ENCODE results near the gene ZNF839. TPM values are rescaled to one million over a fixed set of nuclear protein-coding genes. Genes with fewer than 3 reads are reported as not detected.

The ZNF839 gene
- total and polyA plus RNA-seq, 2 experiments from 2014 or later, result 7.9 to 10.0 TPM

DNA sequence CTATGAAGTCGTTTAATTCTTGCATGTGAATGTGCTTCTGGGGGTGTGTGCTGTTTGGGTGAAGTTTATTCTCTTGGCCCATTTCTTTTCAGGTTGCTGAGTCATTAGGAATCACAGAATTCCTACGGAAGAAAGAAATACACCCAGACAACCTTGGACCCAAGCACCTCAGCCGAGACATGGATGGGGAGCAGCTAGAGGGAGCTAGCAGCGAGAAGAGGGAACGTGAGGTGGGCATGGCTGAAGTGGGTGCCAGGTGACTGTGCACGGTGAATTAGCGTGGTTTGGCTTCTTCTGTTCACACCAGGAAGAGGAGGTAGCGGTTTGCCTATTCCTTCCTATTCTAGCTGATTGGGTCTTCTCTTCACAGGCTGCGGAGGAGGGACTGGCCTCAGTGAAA, 19.2 kb downstream of the ZNF839 start:
- Histone ChIP-seq H3K36me3 (ENCODE audit: insufficient read depth) (no peaks in the 10 kb centered on the region), H3K27me3 (ENCODE audit: insufficient read depth) (no peaks in the 10 kb centered on the region), H3K4me1 (ENCODE audit: insufficient read depth) (no peaks in the 10 kb centered on the region), H3K9me2 (ENCODE audit: insufficient read depth) (no peaks in the 10 kb centered on the region), H3K4me3 (no peak overlapping the region), H3K27ac (ENCODE audit: low read depth) (no peak overlapping the region; the same call in 1 of the 2 replicates), H4K20me1 (replicated peaks; ENCODE audit: insufficient read depth) (no peaks in the 10 kb centered on the region), H2AFZ (no peak overlapping the region), H3K4me2 (no peak overlapping the region), H3F3A (replicated peaks; ENCODE audit: low read depth) (no peaks in the 10 kb centered on the region), H3K79me2 (replicated peaks; ENCODE audit: insufficient read depth) (no peaks in the 10 kb centered on the region)
- ATAC-seq (peak; percentile 69), DNase-seq (ENCODE audit: low spot score) (peak; percentile 30)
- H3K9me3 Mint-ChIP-seq, result no peaks in the 10 kb centered on the region
- no peak overlapping the region for H3K4me3 Mint-ChIP-seq
- H3K4me1 Mint-ChIP-seq, result peaks cover 5% of the 10 kb centered on the region
- TF ChIP-seq, protein P1, sequence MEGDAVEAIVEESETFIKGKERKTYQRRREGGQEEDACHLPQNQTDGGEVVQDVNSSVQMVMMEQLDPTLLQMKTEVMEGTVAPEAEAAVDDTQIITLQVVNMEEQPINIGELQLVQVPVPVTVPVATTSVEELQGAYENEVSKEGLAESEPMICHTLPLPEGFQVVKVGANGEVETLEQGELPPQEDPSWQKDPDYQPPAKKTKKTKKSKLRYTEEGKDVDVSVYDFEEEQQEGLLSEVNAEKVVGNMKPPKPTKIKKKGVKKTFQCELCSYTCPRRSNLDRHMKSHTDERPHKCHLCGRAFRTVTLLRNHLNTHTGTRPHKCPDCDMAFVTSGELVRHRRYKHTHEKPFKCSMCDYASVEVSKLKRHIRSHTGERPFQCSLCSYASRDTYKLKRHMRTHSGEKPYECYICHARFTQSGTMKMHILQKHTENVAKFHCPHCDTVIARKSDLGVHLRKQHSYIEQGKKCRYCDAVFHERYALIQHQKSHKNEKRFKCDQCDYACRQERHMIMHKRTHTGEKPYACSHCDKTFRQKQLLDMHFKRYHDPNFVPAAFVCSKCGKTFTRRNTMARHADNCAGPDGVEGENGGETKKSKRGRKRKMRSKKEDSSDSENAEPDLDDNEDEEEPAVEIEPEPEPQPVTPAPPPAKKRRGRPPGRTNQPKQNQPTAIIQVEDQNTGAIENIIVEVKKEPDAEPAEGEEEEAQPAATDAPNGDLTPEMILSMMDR (conservative IDR thresholded peaks at IDR 0.05; ENCODE audit: low read depth in 2 of 2), result peak in 1 of 2 experiments; percentile 65; a peak in 3 of 4 replicates
- no peak for TF ChIP-seq EZH2phosphoT487 (IDR thresholded peaks at IDR 0.05; ENCODE audit: unreplicated experiment)
- peaks cover 39% of the 10 kb centered on the region for H3K36me3 Mint-ChIP-seq (ENCODE audit: low read depth)
- H3K27me3 Mint-ChIP-seq (ENCODE audit: insufficient read depth, low read depth, poor library complexity), result peaks cover 5% of the 10 kb centered on the region
- peak overlapping the region; percentile 83 for H3K27ac Mint-ChIP-seq

DNA sequence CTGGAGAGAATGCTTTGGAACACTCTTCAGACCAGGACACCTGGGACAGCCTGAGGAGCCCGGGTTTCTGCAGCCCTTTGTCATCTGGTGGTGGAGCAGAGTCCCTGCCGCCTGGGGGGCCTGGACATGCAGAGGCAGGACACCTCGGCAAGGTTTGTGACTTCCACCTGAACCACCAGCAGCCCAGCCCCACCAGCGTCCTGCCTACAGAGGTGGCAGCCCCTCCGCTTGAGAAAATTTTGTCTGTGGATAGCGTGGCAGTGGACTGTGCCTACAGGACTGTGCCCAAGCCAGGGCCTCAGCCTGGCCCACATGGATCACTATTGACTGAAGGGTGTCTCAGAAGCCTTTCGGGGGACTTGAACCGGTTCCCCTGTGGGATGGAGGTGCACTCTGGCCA, 22.0 kb downstream of the ZNF839 start:
- ATAC-seq (no peak), DNase-seq (ENCODE audit: low spot score) (no peak)
- no peaks in the 10 kb centered on the region for H3F3A ChIP-seq (replicated peaks; ENCODE audit: low read depth)
- H3K4me3 Mint-ChIP-seq, result no peak overlapping the region
- no peaks in the 10 kb centered on the region for H3K9me3 Mint-ChIP-seq
- H3K4me3 ChIP-seq, result no peak overlapping the region
- no peaks in the 10 kb centered on the region for H3K9me2 ChIP-seq (ENCODE audit: insufficient read depth)
- H4K20me1 ChIP-seq (replicated peaks; ENCODE audit: insufficient read depth), result no peaks in the 10 kb centered on the region
- peaks cover 5% of the 10 kb centered on the region for H3K27me3 Mint-ChIP-seq (ENCODE audit: insufficient read depth, low read depth, poor library complexity)
- H3K4me2 ChIP-seq, result no peak overlapping the region
- H3K4me1 Mint-ChIP-seq, result peaks cover 5% of the 10 kb centered on the region
- no peaks in the 10 kb centered on the region for H3K4me1 ChIP-seq (ENCODE audit: insufficient read depth)
- no peaks in the 10 kb centered on the region for H3K79me2 ChIP-seq (replicated peaks; ENCODE audit: insufficient read depth)
- peaks cover 41% of the 10 kb centered on the region for H3K36me3 Mint-ChIP-seq (ENCODE audit: low read depth)
- no peaks in the 10 kb centered on the region for H3K27me3 ChIP-seq (ENCODE audit: insufficient read depth)
- H3K27ac Mint-ChIP-seq, result no peak overlapping the region
- TF ChIP-seq, protein P2, sequence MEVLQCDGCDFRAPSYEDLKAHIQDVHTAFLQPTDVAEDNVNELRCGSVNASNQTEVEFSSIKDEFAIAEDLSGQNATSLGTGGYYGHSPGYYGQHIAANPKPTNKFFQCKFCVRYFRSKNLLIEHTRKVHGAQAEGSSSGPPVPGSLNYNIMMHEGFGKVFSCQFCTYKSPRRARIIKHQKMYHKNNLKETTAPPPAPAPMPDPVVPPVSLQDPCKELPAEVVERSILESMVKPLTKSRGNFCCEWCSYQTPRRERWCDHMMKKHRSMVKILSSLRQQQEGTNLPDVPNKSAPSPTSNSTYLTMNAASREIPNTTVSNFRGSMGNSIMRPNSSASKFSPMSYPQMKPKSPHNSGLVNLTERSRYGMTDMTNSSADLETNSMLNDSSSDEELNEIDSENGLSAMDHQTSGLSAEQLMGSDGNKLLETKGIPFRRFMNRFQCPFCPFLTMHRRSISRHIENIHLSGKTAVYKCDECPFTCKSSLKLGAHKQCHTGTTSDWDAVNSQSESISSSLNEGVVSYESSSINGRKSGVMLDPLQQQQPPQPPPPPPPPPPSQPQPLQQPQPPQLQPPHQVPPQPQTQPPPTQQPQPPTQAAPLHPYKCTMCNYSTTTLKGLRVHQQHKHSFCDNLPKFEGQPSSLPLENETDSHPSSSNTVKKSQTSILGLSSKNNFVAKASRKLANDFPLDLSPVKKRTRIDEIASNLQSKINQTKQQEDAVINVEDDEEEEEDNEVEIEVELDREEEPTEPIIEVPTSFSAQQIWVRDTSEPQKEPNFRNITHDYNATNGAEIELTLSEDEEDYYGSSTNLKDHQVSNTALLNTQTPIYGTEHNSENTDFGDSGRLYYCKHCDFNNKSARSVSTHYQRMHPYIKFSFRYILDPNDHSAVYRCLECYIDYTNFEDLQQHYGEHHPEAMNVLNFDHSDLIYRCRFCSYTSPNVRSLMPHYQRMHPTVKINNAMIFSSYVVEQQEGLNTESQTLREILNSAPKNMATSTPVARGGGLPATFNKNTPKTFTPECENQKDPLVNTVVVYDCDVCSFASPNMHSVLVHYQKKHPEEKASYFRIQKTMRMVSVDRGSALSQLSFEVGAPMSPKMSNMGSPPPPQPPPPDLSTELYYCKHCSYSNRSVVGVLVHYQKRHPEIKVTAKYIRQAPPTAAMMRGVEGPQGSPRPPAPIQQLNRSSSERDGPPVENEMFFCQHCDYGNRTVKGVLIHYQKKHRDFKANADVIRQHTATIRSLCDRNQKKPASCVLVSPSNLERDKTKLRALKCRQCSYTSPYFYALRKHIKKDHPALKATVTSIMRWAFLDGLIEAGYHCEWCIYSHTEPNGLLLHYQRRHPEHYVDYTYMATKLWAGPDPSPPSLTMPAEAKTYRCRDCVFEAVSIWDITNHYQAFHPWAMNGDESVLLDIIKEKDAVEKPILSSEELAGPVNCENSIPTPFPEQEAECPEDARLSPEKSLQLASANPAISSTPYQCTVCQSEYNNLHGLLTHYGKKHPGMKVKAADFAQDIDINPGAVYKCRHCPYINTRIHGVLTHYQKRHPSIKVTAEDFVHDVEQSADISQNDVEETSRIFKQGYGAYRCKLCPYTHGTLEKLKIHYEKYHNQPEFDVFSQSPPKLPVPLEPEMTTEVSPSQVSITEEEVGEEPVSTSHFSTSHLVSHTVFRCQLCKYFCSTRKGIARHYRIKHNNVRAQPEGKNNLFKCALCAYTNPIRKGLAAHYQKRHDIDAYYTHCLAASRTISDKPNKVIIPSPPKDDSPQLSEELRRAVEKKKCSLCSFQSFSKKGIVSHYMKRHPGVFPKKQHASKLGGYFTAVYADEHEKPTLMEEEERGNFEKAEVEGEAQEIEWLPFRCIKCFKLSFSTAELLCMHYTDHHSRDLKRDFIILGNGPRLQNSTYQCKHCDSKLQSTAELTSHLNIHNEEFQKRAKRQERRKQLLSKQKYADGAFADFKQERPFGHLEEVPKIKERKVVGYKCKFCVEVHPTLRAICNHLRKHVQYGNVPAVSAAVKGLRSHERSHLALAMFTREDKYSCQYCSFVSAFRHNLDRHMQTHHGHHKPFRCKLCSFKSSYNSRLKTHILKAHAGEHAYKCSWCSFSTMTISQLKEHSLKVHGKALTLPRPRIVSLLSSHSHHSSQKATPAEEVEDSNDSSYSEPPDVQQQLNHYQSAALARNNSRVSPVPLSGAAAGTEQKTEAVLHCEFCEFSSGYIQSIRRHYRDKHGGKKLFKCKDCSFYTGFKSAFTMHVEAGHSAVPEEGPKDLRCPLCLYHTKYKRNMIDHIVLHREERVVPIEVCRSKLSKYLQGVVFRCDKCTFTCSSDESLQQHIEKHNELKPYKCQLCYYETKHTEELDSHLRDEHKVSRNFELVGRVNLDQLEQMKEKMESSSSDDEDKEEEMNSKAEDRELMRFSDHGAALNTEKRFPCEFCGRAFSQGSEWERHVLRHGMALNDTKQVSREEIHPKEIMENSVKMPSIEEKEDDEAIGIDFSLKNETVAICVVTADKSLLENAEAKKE (CRISPR knock-in tag; IDR thresholded peaks at IDR 0.05), result no peak
- TF ChIP-seq, protein P3, sequence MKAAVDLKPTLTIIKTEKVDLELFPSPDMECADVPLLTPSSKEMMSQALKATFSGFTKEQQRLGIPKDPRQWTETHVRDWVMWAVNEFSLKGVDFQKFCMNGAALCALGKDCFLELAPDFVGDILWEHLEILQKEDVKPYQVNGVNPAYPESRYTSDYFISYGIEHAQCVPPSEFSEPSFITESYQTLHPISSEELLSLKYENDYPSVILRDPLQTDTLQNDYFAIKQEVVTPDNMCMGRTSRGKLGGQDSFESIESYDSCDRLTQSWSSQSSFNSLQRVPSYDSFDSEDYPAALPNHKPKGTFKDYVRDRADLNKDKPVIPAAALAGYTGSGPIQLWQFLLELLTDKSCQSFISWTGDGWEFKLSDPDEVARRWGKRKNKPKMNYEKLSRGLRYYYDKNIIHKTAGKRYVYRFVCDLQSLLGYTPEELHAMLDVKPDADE (IDR thresholded peaks at IDR 0.05), result no peak
- TF ChIP-seq JUNB (IDR thresholded peaks at IDR 0.05; ENCODE audit: unreplicated experiment) (no peak), NANOG (IDR thresholded peaks at IDR 0.05; ENCODE audit: borderline replicate concordance) (no peak)
- H3K36me3 ChIP-seq (ENCODE audit: insufficient read depth), result no peaks in the 10 kb centered on the region; the same call in 1 of the 2 replicates
- H3K27ac ChIP-seq (ENCODE audit: low read depth), result no peak overlapping the region
- H2AFZ ChIP-seq, result no peak overlapping the region

Data from GM23338 (cell line).